ENCODE measurements around the gene ZG16B. TPM values are rescaled to one million over a fixed set of nuclear protein-coding genes. Genes with fewer than 3 reads are reported as not detected.

The ZG16B gene
- total RNA-seq, 1 experiment from 2014 or later: not detected

GRCh38 chr16:2852003-2852730 is 22.1 kb downstream of the ZG16B start:
- H3K27ac Mint-ChIP-seq: no peak overlapping the region
- CTCF ChIA-PET: interaction anchor here (2.3 to 3.8 kb wide), 2 partner anchors 13 to 16 kb away, joined by 4 to 27 read pairs; no protein-coding TSS in a partner anchor
- H3K27me3 Mint-ChIP-seq (ENCODE audit: low read depth): peaks cover 25% of the 10 kb centered on the region
- no peak for DNase-seq (ENCODE audit: low spot score)
- POLR2A ChIA-PET: no interaction called here
- no peak for ATAC-seq
- peaks cover 11% of the 10 kb centered on the region for H3K9me3 Mint-ChIP-seq
- H3K4me3 Mint-ChIP-seq: no peak overlapping the region
- no peaks in the 10 kb centered on the region for H3K4me1 Mint-ChIP-seq
- TF ChIP-seq AR (CRISPR knock-in tag; IDR thresholded peaks at IDR 0.05) (no peak), USF2 (CRISPR knock-in tag; IDR thresholded peaks at IDR 0.05) (no peak), ELF4 (CRISPR knock-in tag; IDR thresholded peaks at IDR 0.05; ENCODE audit: low read depth) (no peak), ATF2 (CRISPR knock-in tag; IDR thresholded peaks at IDR 0.05; ENCODE audit: borderline replicate concordance, low read depth) (no peak)
- peaks cover 8% of the 10 kb centered on the region for H3K36me3 Mint-ChIP-seq

GRCh38 chr16:2852731-2853507 is 22.8 kb downstream of the ZG16B start:
- Mint-ChIP-seq H3K9me3 (peaks cover 10% of the 10 kb centered on the region), H3K27me3 (ENCODE audit: low read depth) (peaks cover 24% of the 10 kb centered on the region), H3K36me3 (peaks cover 8% of the 10 kb centered on the region), H3K4me1 (peaks cover 2% of the 10 kb centered on the region), H3K27ac (no peak overlapping the region), H3K4me3 (no peak overlapping the region)
- ATAC-seq (no peak), DNase-seq (ENCODE audit: low spot score) (no peak)
- ChIA-PET CTCF (interaction anchor here (1.4 to 3.8 kb wide), 6 partner anchors 8 to 30 kb away, joined by 3 to 45 read pairs (median 14); partner anchors contain the start of gene FLYWCH2), POLR2A (no interaction called here)
- TF ChIP-seq IRF1 (CRISPR knock-in tag; IDR thresholded peaks at IDR 0.05) (no peak), MLX (CRISPR knock-in tag; IDR thresholded peaks at IDR 0.05) (no peak), RELA (CRISPR knock-in tag; IDR thresholded peaks at IDR 0.05; ENCODE audit: borderline replicate concordance) (no peak), RORB (CRISPR knock-in tag; IDR thresholded peaks at IDR 0.05) (no peak), JAZF1 (CRISPR knock-in tag; IDR thresholded peaks at IDR 0.05) (no peak), NR3C1 (CRISPR knock-in tag; conservative IDR thresholded peaks at IDR 0.05; ENCODE audit: low read depth) (no peak), CBFB (CRISPR knock-in tag; IDR thresholded peaks at IDR 0.05; ENCODE audit: low read depth) (no peak), CREM (CRISPR knock-in tag; IDR thresholded peaks at IDR 0.05) (no peak), CDX4 (CRISPR knock-in tag; IDR thresholded peaks at IDR 0.05; ENCODE audit: borderline replicate concordance) (no peak), ATF1 (CRISPR knock-in tag; IDR thresholded peaks at IDR 0.05) (no peak), ATF3 (CRISPR knock-in tag; conservative IDR thresholded peaks at IDR 0.05) (no peak), AR (CRISPR knock-in tag; IDR thresholded peaks at IDR 0.05) (no peak), ZNF423 (CRISPR knock-in tag; IDR thresholded peaks at IDR 0.05) (no peak), E2F5 (CRISPR knock-in tag; IDR thresholded peaks at IDR 0.05) (no peak), MYBL2 (CRISPR knock-in tag; IDR thresholded peaks at IDR 0.05) (no peak), TCF7 (CRISPR knock-in tag; IDR thresholded peaks at IDR 0.05; ENCODE audit: low read depth) (no peak), SP1 (CRISPR knock-in tag; conservative IDR thresholded peaks at IDR 0.05) (no peak)

Measured in WTC11 (cell line).